Activated CD8-positive, alpha-beta T cell treated with anti-CD3 and anti-CD28 coated beads for 36 hours (primary cell): ENCODE data around the gene RUNX1. TPM values are rescaled to one million over a fixed set of nuclear protein-coding genes. Genes with fewer than 3 reads are reported as not detected.

Experiments used
- ATAC-seq: fragments of 200-7000 bp; cut with Tn5 transposase; one replicate; pipeline ENCODE4 v1.10.0; 2021; ENCODE audit warnings: mild to moderate bottlenecking, moderate library complexity
- CTCF ChIA-PET: fragments of 350-600 bp; sonication (Branson Sonifier 250); formaldehyde crosslinking; loops from one replicate; lab custom pipeline; 2021; ENCODE audit warnings: antibody characterized with exemption; lab: Charles Lee
- POLR2A ChIA-PET: fragments of 350-600 bp; sonication (Branson Sonifier 250); formaldehyde crosslinking; loops from one replicate; lab custom pipeline; 2021; ENCODE audit warnings: antibody characterized with exemption; lab: Charles Lee
- DNase-seq: peaks from one replicate; pipeline ENCODE4 v3.0.0-alpha.2; 2020
- H3K27ac Mint-ChIP-seq: one replicate; pipeline ENCODE4 v1.8.0; 2021; ENCODE audit warnings: mild to moderate bottlenecking, mixed read lengths
- H3K27me3 Mint-ChIP-seq: one replicate; pipeline ENCODE4 v1.8.0; 2021; ENCODE audit warnings: mixed read lengths
- H3K36me3 Mint-ChIP-seq: one replicate; pipeline ENCODE4 v1.8.0; 2021; ENCODE audit warnings: low read depth, mixed read lengths
- H3K4me1 Mint-ChIP-seq: one replicate; pipeline ENCODE4 v1.8.0; 2021; ENCODE audit warnings: low read depth, mixed read lengths
- H3K4me3 Mint-ChIP-seq: one replicate; pipeline ENCODE4 v1.8.0; 2021; ENCODE audit warnings: mild to moderate bottlenecking, moderate library complexity, mixed read lengths
- H3K9me3 Mint-ChIP-seq: one replicate; pipeline ENCODE4 v1.8.0; 2021; ENCODE audit warnings: mixed read lengths
- intact Hi-C: fragments of 100-400 bp; cut with micrococcal nuclease; formaldehyde crosslinking; loops from one replicate; pipeline ENCODE4 v1.10.0; 2022
- total RNA-seq, 2 experiments: library from RNA; stranded (reverse); gene quantifications; one replicate each; pipeline ENCODE4 v1.2.3, GENCODE V29; 2021
- TF ChIP-seq, protein P1 (sequence below): fragments of 200-600 bp; IDR thresholded peaks from one replicate; pipeline ENCODE4 v1.8.0; 2022; ENCODE audit warnings: antibody characterized with exemption, mild to moderate bottlenecking

RUNX1 gene
- total RNA-seq, 2 experiments from 2014 or later = 18.7 to 19.0 TPM

DNA sequence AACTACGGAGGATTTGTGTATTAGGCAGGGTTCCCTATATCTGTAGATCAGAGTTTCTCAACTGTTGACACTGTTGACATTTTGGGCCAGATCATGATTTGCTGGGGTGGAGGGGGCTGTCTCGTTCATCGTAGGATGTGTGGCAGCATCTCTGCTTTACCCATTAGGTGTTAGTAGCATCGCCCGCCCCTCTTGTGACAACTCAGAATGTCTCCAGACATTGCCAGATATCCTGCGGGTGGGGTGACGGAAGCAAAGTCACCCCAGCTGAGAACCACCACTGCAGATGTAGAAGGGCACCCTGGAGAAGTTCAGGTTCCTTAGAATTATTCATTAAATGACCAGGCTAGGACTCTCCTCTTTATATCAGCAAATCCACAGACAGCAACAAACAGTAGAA is 254.4 kb downstream of the RUNX1 start:
- Mint-ChIP-seq H3K4me1 (no peaks in the 10 kb centered on the region), H3K27me3 (no peaks in the 10 kb centered on the region), H3K36me3 (peaks cover 30% of the 10 kb centered on the region), H3K4me3 (no peak overlapping the region), H3K9me3 (no peaks in the 10 kb centered on the region), H3K27ac (no peak overlapping the region)
- no peak for DNase-seq
- TF ChIP-seq, protein P1, sequence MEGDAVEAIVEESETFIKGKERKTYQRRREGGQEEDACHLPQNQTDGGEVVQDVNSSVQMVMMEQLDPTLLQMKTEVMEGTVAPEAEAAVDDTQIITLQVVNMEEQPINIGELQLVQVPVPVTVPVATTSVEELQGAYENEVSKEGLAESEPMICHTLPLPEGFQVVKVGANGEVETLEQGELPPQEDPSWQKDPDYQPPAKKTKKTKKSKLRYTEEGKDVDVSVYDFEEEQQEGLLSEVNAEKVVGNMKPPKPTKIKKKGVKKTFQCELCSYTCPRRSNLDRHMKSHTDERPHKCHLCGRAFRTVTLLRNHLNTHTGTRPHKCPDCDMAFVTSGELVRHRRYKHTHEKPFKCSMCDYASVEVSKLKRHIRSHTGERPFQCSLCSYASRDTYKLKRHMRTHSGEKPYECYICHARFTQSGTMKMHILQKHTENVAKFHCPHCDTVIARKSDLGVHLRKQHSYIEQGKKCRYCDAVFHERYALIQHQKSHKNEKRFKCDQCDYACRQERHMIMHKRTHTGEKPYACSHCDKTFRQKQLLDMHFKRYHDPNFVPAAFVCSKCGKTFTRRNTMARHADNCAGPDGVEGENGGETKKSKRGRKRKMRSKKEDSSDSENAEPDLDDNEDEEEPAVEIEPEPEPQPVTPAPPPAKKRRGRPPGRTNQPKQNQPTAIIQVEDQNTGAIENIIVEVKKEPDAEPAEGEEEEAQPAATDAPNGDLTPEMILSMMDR = no peak
- CTCF ChIA-PET = interaction anchor here (1.2 kb wide), 1 partner anchor 13 kb away, joined by 5 read pairs; no protein-coding TSS in a partner anchor
- POLR2A ChIA-PET = no interaction called here
- ATAC-seq = no peak
- intact Hi-C loops = no loop called here

DNA sequence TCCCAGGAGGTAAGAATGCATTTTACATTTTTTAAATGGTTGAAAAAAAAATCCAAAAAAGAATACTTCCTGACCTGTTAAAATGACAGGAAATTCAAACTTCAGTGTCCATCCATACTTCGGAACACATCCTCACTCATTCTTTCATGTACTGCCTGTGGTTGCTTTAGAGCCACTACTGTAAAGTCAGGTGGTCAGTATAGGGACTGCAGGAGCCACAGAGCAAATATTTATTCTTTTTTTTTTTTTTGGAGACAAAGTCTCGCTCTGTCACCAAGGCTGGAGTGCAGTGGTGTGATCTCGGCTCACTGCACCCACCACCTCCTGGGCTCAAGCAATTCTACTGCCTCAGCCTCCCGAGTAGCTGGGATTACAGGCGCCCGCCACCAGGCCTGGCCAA is 255.6 kb downstream of the RUNX1 start:
- ChIA-PET CTCF (no interaction called here), POLR2A (no interaction called here)
- Mint-ChIP-seq H3K4me3 (no peak overlapping the region), H3K4me1 (no peaks in the 10 kb centered on the region), H3K9me3 (no peaks in the 10 kb centered on the region), H3K27ac (no peak overlapping the region), H3K36me3 (peaks cover 26% of the 10 kb centered on the region), H3K27me3 (no peaks in the 10 kb centered on the region)
- intact Hi-C loops = no loop called here
- no peak for DNase-seq
- no peak for ATAC-seq
- TF ChIP-seq, protein P1 = no peak

DNA sequence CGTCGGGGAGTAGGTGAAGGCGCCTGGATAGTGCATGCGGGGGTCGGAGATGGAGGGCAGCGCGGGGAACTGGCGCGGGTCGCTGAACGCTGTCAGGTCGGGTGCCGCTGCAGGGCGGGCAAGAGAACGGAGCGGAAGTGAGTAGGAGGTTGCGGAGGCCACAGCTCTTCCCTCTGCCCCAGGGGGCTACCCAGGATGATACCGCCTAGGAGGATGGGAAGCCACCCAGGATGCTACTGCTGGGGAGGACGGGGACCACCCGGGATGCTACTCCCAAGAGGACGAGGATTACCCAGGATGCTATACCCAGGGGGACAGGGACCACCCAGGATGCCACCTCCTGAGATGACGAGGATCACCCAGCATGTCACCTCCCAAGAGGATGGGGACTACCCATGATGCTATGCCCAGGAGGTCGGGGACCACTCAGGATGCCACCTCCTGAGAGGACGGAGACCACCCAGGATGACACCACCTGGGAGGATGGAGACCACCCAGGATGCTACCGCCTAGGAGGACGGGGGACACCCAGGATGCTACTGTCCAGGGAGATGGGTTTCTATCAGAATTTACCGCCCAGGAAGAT is 256.5 kb downstream of the RUNX1 start:
- Mint-ChIP-seq H3K4me3 (no peak overlapping the region), H3K4me1 (no peaks in the 10 kb centered on the region), H3K36me3 (peaks cover 21% of the 10 kb centered on the region), H3K27me3 (no peaks in the 10 kb centered on the region), H3K27ac (no peak overlapping the region), H3K9me3 (no peaks in the 10 kb centered on the region)
- ChIA-PET POLR2A (no interaction called here), CTCF (no interaction called here)
- intact Hi-C loops = no loop called here
- DNase-seq = no peak
- no peak for ATAC-seq
- TF ChIP-seq, protein P1 = no peak

DNA sequence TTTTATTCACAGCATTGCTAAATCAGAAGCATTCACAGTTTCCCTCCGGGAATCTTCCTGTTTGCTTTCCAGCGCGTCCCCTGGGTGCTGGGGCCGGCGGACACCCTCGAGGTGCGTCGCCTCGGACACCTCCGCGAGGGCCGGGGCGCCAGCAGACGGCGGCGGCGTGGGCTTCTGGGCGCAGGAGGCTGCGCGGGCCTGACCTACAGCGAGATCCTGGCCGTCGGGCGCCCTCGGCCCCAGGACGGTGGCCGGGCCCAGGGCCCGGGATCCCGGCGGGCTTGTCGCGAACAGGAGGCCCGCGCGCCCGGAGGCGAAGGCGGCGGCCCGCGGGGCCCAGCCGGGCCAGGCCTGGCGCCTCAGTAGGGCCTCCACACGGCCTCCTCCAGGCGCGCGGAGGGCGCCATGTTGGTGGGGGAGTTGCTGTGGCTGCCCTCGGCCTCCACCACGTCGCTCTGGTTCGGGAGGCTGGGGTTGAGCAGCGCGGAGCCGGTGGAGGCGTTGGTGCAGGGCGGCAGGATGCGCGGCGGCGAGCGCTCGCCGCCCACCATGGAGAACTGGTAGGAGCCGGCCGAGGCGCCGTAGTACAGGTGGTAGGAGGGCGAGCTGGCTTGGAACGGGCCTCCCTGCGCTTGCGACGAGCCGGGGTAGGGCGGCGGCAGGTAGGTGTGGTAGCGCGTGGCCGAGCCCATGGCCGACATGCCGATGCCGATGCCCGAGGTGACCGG is 257.2 kb downstream of the RUNX1 start:
- ATAC-seq = no peak
- no peak overlapping the region for H3K4me3 Mint-ChIP-seq
- no peaks in the 10 kb centered on the region for H3K9me3 Mint-ChIP-seq
- no peaks in the 10 kb centered on the region for H3K27me3 Mint-ChIP-seq
- ChIA-PET CTCF (no interaction called here), POLR2A (no interaction called here)
- no peaks in the 10 kb centered on the region for H3K4me1 Mint-ChIP-seq
- DNase-seq = no peak
- intact Hi-C loops = no loop called here
- H3K27ac Mint-ChIP-seq = no peak overlapping the region
- TF ChIP-seq, protein P1 = no peak
- peaks cover 21% of the 10 kb centered on the region for H3K36me3 Mint-ChIP-seq

DNA sequence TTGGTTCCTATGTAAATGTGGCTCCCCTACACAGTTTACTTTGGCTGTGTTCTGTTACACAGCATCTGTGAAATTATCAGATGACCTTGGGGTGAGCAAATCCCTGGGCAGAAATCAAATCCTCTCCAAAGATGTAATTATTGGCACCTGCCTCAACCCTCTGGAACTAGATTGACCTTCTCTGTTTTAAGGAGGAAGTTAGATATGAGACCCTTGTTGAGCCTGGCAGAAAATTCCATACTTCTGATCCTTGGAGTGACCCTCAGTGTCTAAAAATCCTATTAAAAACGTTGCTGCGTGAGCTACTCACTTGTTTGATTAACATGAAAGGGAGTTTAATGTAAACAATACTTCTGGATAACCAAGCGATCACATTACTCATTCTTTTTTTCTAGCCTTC is 258.3 kb downstream of the RUNX1 start:
- Mint-ChIP-seq H3K27me3 (no peaks in the 10 kb centered on the region), H3K4me1 (no peaks in the 10 kb centered on the region), H3K36me3 (peaks cover 15% of the 10 kb centered on the region), H3K4me3 (no peak overlapping the region), H3K27ac (no peak overlapping the region), H3K9me3 (no peaks in the 10 kb centered on the region)
- TF ChIP-seq, protein P1 = no peak
- ChIA-PET CTCF (no interaction called here), POLR2A (no interaction called here)
- ATAC-seq (no peak), DNase-seq (no peak)
- intact Hi-C loops = no loop called here
